Measurements from ENCODE around the gene RSPH9.

RSPH9 gene

DNA sequence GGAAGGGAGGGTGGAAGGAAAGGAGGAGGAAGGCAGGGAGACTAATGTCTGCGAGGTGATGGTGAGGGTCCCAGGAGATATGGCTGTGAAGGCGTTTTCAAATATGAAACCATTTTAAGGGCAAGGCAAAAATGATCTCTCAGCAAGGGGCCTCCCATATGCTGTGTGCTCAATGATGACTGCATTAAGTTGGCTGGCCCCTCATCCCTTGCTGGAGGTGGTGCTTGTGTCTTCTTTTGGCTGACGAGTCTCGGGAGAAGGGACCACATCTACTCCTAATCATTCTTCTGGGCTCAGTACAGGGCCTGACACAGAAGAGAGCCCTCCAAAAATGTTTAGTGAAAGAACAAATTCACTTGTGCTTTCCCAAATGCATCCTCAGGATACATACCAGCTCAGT is 65.7 kb downstream of the RSPH9 start:
- DNase-seq (ENCODE audit: low read depth), result no peak

DNA sequence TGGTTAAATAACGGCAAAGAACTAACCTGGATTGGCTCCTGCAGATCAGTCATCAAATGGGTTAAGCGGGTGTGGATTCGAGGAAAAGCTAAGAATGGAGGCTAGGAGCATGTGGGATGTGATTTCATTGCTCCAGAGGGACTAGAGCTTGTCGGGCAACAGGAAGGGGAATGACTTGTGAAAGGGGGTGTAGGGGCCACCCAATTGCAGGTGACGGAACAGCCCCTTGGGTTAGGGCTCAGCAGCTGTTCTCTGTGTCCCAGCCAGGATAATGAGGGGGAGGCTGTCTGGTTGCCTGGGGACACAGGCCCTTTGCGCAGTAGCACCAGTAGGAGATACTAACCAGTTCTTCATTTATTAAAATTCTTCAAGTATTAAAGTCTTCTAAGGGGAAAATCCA is 67.7 kb downstream of the RSPH9 start:
- no peak for DNase-seq (ENCODE audit: low read depth)

DNA sequence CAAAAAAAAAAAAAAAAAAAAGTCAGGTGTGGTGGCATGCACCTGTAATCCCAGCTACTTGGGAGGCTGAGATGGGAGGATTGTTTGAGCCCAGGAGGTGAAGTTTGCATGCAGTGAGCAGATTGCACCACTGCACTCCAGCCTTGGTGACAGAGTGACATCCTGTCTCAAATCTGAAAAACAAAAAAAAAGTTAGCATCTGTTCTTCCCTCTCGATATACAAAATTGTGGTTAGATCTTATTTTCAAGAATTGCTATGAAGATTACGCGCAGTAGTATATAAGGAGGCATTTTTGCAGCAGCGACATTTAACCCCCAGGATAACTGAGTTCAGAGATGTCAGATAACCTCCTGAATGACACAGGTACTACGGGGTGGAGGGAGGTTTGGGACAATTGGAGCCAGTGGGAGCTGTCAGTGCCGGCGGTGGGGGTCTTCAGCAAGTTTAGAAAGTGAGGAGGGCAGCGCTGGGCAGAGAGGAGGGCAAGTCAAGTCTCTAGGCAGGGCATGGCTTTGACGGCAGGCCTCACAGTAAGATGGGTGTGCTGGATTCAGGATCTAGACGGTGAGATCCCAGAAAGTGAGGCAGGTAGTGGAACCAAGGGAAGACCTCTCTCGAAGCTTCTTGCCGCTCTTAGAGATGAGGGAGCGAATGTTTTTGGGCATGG is 68.9 kb downstream of the RSPH9 start:
- no peak for DNase-seq (ENCODE audit: low read depth)

DNA sequence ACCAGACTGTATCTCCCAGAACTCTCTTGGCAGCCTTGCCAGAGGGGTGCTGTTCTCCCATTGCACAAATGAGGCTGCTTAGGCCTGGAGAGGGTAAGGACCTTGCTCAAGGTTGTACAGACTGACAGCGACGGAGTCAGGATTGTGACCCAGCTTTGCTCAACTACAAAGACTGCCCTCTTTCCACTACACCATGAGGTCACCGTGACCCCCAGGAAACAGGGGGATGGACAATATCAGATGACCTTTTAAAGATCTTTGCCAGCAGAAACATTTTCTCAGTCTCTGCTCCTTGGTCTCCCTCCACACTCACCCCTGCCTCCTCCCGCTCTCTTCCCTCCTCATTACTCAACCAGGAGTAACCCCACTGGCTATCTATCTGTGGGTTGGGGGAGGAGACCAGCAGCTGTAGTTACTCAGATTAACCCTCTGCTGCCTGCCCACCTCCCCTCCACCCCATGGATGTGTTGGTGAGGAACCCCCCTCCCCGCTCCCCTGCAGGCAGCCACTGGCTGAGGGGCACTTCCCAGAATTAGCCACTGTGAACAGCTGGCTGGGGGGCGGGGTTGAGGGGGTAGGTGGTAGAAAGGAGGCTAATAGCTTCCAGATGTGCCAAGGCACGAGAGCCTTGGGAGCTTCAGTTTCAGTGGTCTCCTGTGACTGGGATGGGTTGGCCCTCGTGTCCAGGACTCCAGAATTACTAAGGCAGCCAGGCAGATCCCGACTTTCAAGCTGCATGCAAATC is 69.6 kb downstream of the RSPH9 start:
- no peak for DNase-seq (ENCODE audit: low read depth)

DNA sequence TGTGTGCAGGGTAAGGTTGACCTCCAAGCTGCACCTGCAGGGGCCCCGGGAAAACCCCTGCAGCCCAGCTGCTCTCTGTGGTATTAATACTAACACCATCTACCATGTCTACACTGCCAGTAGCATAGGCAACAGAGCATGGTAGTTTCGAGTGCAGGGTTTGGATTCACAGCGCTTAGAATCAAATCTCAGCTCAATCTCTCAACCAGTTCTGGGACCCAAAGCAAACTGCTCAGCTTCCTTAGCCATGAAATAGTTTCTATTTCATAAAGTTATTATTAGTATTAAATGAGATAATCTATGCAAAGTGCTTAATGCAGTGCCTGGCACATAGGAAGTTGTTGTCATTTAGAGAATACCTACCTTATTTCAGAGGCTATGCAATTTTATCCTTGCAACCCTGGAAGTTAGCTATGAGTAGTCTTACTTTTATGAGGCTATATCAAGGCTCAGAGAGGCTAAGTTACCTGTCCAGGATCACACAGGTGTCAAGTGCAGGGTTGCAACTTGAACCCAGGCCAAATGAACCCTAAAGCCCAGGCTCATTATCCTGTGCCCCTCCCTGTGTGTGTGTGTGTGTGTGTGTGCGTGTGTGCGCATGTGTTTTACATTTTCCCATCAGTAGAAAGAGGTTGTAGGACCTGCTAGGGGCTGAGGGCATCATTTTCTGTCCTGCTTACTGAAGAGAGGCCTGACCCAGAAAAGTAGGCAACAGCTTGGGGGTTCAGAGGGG is 70.4 kb downstream of the RSPH9 start:
- no peak for DNase-seq (ENCODE audit: low read depth)

DNA sequence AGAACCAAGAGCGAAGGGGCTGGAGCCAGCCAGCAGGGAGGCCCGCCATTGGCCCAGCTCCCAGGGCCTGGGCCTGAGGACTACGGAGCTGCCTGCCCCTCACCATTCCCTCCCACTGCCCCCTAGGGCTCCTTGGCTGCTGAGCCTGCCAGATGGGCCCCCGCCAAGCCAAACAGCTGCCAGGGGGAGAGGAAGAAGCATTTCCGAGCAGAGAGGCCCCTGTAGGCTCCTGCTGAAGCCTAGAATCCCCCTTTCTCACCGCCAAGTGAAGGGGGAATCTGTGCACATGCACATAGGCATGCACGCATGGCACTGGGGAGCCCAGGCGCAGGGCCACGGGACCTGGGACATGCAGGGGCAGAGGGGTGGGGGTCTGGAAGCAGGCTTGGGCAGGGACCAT is 71.3 kb downstream of the RSPH9 start:
- no peak for DNase-seq (ENCODE audit: low read depth)

DNA sequence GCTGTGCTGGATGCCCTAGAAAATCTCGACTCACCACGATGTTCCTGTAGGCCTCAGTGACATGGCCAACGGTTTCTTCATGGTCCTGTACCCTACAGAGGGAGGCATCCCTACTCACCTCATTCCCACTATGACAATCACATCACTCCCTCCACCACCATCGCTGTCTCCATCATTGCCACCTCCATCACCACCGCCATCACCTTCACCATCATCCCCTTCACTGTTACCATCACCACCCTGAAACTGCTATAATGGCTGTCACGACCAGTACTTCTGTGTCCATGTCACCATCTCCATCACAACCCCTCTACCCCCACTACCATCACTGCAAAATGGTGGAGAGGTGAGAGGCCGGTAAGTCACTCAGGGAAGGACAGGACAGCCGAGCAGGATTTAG is 72.6 kb downstream of the RSPH9 start:
- no peak for DNase-seq (ENCODE audit: low read depth)

DNA sequence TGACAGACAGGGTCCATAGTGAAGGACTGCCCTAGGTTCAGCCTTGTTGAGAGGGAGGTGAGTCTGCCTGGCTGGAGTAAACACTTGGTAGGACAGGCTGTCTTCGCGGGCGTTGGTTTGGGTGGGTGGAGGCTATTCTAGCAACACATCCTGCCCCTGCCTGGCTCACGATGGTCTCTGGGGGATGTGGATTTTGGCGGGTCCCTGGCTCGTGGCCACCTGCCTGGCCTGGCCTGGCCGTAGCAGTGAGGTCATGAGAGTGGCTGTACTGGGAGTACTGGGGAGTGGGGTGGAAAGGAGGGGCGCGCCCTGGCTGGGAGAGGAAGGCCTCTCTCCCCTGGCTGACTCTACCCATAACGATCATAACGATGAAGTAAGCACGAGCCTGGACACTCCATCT is 73.0 kb downstream of the RSPH9 start:
- no peak for DNase-seq (ENCODE audit: low read depth)

DNA sequence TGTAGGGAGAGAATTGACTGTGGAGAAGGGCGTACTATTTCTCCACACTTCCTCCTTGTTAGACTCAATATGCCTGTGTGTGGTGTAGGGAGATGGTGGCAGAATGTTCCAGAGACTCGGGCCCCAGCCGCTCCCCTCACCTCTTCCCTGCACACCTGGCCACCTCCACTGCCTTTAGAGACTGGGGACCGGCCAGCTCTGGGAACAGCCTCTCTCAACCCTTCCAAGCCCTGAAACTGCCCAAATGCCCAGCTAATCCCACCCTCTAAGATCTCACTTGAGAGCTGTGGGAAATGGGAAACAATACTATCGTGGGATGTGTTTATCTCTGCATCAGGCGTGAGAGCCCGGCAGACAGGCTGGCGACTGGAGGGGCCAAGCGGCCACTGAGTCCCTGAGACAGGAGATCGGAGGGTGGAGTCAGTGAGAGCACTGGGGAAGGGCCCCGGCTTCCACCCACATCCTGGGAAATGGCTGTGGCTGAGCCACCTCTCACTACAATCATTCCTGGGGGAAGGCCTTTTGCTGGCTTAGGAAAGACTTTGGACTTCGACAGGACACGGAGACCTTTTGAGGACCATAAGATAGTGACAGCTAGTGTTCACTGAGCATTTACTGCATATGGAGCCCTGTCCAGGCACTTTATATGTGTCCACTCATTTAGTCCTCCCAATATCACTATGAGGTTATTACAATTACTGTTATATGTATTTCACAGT is 73.7 kb downstream of the RSPH9 start:
- no peak for DNase-seq (ENCODE audit: low read depth)

DNA sequence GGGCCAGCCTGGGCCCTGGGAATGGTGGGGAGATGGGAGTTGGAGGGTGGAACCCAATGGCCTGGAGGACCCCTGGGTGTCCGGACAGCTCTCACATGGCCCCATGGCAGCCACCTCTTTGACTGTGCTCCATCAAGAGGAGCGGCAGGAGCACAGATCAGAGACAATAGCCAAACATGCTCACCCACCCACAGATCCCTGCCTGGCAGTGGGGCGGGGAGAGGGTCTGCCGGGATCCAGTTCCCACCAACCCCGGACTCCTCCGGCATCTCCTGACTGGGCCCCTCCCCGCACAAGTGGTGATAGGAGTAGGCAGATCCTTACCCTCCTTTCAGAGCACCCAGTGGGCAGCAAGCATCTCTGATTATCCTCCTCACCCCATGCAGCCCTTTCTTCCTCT is 74.7 kb downstream of the RSPH9 start:
- no peak for DNase-seq (ENCODE audit: low read depth)

DNA sequence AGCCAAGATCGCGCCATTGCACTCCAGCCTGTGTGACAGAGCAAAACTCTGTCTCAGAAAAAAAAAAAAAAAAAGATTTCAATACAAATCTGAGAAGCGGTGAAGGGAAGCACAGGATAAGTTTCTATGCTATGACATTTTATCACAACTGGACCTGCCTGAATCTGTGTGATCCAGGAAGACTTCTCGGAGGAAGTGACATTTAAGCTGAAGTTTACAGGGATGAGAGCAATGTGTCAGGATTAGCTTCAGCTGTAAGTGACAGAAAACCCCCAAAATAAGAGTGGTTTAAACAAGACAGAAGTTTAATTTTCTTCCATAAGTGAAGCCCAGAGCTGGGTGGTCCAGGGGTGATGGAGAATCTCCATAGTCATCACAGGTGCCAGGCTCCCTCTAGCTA is 76.2 kb downstream of the RSPH9 start:
- no peak for DNase-seq (ENCODE audit: low read depth)

Data from activated T-cell treated with anti-CD3 and anti-CD28 coated beads for 48 hours (primary cell).